Measurements from ENCODE around the gene CERS1. TPM values are rescaled to one million over a fixed set of nuclear protein-coding genes. Genes with fewer than 3 reads are reported as not detected.
A peak's percentile ranks its signal among the peaks of the same experiment; 100 is the strongest.

CERS1 gene
- total RNA-seq, 1 experiment from 2014 or later, result 1.1 TPM

DNA sequence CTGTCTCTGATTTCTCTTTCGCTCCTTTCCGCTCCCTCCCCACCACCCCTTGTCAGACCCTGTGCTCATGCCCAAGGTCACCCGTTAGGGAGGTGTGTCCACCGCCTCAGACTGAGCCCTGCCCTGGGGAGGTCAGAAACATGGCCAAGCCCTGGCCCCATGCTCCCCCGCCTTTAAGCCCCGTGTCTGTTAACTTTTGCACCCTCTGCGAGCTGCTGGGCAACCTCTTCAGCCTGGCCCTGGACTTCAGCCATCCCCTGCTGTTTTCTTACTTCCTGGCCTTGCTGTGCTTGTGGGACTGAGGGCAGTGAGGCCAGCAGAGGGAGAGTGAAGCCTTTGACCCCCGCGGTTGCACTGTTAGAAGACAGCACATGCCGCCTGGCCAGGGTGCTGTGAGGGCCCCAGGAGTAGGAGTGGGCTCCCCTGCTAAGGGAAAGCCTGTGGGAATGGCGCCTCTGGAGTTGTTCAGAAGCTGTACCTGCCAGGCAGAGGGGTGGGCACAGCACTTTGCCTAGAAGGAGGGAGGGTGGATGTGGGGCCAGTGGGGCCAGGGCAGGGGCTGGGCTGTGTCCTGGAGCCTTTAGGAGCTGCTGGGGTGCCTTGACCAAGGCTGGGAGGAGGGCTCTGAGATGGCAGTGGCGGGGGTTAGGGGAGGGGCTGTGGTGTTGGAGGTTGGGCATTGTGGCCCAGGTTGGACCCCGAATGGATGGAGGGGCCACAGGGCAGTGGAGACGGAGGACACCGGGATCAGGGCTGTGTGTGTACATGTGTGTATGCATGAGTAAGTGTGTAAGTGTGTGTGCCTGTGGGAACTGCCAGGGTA is 56.3 kb downstream of the CERS1 start:
- DNase-seq (ENCODE audit: low read depth), result peak; percentile 32

- DNase-seq (ENCODE audit: low read depth), result no peak
Measured at GRCh38 chr19:18834644-18834984, 61.3 kb downstream of the CERS1 start.

DNA sequence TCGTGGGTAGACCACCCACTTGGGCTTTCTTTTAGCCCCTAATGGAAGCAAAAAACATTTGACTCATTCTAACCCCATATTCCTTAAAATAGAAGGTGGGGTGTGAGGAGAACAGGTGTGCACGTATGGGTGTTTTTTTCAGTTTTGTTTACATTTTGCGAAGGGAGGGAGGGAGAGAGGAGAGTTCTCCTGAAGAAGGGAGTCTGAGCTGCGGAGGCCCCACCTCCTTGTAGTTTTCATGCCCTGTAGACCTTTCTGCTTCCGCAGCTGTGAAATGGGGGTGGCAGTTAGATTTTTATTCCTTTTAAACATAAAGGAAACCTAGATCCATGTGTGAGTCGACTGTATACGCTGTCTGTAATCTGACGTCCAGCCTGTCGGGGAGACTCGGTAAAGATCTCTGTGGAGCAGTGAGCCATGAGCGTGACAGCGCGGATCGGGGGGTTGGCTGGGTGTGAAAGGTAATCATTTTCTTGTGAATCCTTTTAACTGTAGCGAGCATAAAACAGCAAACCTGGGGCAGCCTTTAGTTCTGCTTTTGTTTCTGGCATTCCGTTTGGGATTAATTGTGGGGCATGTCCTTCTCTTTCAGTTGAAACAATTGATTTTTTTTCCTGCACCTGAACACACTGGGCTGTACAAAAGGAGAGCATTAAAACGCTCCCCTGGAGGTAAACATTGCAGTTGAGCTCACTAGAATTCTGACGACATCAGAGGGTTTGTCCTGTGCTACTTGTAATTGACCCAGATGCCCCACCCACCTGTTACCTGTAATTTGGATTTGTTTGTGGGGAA is 61.9 kb downstream of the CERS1 start:
- DNase-seq (ENCODE audit: low read depth), result no peak

DNA sequence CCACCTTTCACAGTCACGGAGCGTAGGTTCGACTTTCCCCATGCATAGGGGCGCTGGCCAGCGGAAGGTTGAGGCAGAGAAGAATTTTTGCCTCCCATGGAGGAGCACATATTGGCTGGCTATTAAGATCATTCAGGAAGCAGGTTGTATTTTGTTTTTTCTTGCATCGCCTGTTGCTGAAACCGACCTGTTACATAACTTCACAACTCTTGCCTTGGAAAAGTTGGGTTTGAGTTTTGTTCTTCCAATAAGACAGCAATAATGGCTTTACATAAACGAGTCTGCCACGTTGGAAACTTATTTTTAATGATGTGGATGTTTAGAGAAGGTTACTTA is 62.8 kb downstream of the CERS1 start:
- DNase-seq (ENCODE audit: low read depth), result no peak

GRCh38 chr19:18832306-18833140 is 63.4 kb downstream of the CERS1 start:
- peak; percentile 47 for DNase-seq (ENCODE audit: low read depth)

DNA sequence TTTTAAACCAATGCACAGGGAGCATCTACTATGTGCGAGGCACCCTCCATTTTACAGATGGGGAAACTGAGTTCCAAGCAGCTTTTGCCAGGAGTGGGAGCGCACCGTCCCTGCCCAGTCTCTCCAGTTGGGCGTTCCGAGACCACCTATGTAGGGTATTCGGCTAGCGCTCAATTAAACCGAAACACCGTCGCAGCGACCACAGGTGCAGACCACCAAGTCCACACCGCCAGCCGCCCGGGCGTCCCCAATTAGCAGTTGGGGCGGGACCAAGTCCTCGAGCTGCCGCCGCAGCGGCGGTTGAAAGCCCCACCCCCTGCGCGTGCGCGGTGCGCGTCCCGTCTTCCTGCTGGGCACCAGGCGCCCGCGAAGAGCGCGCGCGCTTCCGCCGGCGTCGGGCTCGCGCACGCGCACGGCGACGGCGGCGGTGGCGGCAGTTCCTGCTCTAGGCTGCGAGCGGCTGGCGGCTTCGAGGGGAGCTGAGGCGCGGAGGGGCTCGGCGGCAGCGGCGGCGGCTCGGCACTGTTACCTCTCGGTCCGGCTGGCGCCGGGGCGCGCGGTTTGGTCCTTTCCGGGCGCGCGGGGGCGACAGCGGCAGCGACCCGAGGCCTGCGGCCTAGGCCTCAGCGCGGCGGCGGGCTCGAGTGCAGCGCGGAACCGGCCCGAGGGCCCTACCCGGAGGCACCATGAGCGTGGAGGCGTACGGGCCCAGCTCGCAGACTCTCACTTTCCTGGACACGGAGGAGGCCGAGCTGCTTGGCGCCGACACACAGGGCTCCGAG is 64.2 kb downstream of the CERS1 start, which contains the start of gene UPF1:
Gene UPF1 (plus strand): TSS at position 436 of the 782 bp plus-strand sequence. CDS start 251 bp downstream, at position 687.
- DNase-seq (ENCODE audit: low read depth), result peak; percentile 87

- DNase-seq (ENCODE audit: low read depth), result no peak
Measured at GRCh38 chr19:18830488-18830887, 65.5 kb downstream of the CERS1 start.

- DNase-seq (ENCODE audit: low read depth), result no peak
Measured at GRCh38 chr19:18828786-18829185, 67.2 kb downstream of the CERS1 start.

Other genes with a start within 250 kb of the CERS1 start
- 0.64 and 2.8 TPM in 2 replicates for gene CRTC1, start 212.5 kb downstream of the CERS1 start, total RNA-seq (2014; rRNA removed; shearing (Covaris generic))
- gene COMP, start 104.9 kb downstream of the CERS1 start, total RNA-seq (2014; rRNA removed; shearing (Covaris generic)), result not detected in 2 replicates
- gene UPF1, start 64.2 kb downstream of the CERS1 start, total RNA-seq (2014; rRNA removed; shearing (Covaris generic)), result 85.4 and 131 TPM in 2 replicates
- 334 and 499 TPM in 2 replicates for gene COPE, start 23.2 kb upstream of the CERS1 start, total RNA-seq (2014; rRNA removed; shearing (Covaris generic))
- 75.5 and 76.5 TPM in 2 replicates for gene DDX49, start 23.6 kb upstream of the CERS1 start, total RNA-seq (2014; rRNA removed; shearing (Covaris generic))
- gene HOMER3, start 45.1 kb upstream of the CERS1 start, total RNA-seq (2014; rRNA removed; shearing (Covaris generic)), result 105 and 141 TPM in 2 replicates
- gene SUGP2, start 137.4 kb upstream of the CERS1 start, total RNA-seq (2014; rRNA removed; shearing (Covaris generic)), result 31.8 and 49.0 TPM in 2 replicates
- 38.2 and 40.3 TPM in 2 replicates for gene ARMC6, start 137.4 kb upstream of the CERS1 start, total RNA-seq (2014; rRNA removed; shearing (Covaris generic))
- 8.4 and 10.3 TPM in 2 replicates for gene SLC25A42, start 167.8 kb upstream of the CERS1 start, total RNA-seq (2014; rRNA removed; shearing (Covaris generic))
- 27.4 and 33.0 TPM in 2 replicates for gene TMEM161A, start 242.3 kb upstream of the CERS1 start, total RNA-seq (2014; rRNA removed; shearing (Covaris generic))

Measured in M059J (cell line).